GM18873 (cell line): ENCODE results near the gene CUL9.

Experiments used
- ATAC-seq: cut with Tn5 transposase; IDR thresholded peaks from one replicate; pipeline ENCODE4 v1.9.1; 2021; ENCODE audit warnings: mild to moderate bottlenecking, moderate library complexity, moderate number of reproducible peaks; ENCODE audit not compliant: unreplicated experiment, low FRiP score

The CUL9 gene

DNA sequence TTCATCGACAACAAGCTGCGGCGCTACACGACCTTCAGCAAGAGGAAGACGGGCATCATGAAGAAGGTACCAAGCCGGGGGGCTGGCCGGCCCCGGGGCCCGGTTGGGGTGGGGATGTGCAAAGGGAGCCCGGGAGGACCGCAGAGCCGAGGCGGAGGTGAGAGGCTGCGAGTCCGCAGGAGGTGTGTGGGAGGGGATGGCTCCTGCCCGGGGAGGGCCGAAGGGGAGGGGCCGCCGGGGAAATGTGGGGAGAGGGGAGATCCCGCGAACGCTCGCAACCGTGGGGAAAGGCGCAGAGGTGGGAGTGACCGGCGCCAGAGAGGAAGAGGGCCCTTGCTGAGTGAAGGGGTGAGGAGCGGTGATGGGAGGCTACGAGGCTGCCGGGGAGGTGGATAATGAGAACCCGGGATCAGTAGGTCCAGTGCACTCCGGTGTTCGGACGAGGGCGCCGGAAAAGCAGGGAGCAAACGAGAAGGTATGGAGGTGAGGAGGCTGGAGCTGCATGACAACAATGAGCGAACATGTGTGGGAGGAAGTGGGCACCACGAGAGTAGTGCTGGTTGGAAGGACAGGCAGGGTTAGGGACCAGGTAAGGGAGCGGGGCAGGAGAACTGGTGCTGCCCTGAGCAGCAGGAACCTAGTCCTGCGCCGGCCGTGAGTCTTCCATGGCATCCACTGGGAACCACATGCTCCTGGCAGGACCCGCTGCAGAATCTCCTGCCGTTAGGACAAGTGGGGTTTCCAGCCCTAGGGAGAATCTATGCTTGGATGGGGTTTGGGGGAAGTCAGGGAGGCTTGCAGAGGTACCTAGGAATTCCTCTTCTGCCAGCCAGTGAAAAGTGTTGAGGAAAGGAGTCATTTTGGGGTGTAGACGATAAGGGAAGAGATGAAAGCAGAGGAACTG lies 9.6 kb upstream of the CUL9 start:
- ATAC-seq: no peak

DNA sequence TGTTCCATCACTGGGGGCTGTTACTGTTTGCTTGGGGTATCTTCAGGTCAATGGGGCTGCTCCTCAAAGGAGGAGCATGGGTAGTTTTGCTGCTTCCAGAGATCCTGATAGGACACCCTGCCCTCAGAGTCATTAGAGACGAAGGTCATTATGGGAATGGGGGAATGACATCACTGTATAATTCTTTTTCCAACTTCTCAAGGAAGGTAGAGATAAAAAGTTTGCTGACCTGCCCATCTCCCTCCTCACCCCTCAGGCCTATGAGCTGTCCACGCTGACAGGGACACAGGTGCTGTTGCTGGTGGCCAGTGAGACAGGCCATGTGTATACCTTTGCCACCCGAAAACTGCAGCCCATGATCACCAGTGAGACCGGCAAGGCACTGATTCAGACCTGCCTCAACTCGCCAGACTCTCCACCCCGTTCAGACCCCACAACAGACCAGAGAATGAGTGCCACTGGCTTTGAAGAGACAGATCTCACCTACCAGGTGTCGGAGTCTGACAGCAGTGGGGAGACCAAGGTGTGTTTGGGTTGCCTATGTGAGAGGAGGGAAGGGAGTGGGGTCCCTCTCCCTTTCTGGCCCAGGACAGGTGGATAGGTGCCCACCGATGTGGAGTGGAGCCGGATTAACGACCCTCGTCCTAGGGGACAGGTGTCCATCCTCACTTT lies 8.3 kb upstream of the CUL9 start:
- no peak for ATAC-seq

DNA sequence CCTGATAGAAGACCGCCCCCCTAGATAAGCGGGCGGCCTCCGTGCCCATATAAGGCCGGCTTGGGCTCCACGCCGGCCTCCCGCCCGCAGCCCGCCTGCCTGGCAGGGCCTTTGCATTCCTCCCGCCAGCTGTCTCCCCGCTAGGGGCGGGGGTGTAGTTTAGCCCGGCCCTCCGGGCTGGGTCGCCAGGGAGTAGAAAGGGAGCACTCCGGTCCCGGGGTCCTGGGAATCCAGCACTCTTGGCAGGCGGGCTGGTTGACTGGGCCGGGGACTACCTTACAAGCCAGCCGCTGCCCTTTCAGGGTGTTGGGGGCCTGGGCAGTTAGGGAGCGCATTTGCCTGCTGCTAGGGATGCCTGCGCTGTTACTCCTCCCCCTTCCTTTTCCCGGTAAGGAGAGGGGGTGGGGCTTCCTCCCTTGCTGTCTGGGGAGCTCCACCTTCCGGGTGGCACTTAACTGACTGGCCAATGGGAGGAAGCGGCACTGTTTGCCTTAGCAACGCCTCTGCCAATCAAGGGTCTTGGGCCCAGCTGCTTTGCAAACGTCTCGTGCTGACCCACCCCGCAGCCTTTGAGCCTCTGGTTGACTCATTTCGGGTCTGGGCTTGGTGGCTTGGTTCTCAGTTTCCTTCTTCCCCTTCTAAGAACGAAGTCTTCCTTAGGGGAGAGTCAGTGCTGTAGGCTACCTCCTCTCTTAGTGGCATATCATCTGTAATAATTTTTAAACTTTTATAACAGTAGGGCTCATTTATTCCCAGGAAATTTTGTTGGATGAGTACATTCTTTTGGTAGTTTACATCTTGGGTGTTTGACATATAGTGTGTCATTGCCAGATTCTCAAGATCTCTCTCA lies 7.5 kb upstream of the CUL9 start:
- ATAC-seq: peak; percentile 76

DNA sequence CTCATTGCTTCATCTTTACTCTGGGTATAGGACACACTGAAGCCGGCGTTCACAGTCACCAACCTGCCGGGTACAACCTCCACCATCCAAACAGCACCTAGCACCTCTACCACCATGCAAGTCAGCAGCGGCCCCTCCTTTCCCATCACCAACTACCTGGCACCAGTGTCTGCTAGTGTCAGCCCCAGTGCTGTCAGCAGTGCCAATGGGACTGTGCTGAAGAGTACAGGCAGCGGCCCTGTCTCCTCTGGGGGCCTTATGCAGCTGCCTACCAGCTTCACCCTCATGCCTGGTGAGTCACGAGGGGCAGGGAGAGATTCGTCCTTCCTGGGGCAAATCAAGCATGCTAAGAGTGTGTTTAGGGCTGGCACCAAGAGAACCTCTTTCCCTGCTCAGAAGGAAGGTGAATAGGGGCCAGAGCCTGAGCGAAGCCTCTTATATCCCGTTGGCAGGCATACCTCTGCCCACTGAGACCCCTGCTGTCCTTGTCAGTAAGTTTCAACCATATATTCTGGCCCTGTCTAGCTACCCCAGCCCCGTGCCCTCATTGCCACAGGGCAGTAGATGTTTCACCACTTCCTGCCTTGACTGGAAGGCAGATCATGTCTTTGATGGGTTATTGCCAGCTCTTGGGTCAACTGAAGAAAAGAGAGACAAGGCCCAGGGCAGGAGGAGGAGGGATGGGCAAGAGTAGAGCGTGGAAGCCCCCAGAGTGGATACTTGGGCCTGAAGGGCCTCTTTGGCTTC lies 6.1 kb upstream of the CUL9 start:
- no peak for ATAC-seq

DNA sequence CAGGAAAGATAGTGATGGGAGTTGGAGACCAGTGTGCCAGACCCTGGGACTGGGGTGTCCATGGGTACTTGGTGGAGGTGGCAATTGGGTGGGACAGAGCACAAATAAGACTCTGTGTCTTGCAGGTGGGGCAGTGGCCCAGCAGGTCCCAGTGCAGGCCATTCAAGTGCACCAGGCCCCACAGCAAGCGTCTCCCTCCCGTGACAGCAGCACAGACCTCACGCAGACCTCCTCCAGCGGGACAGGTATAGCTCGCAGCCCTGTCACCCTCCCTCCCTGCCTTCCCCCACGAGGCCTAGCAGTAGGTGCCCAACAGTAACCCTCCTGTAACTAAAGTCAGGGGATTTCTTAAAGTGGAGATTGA lies 5.6 kb upstream of the CUL9 start:
- ATAC-seq: no peak

DNA sequence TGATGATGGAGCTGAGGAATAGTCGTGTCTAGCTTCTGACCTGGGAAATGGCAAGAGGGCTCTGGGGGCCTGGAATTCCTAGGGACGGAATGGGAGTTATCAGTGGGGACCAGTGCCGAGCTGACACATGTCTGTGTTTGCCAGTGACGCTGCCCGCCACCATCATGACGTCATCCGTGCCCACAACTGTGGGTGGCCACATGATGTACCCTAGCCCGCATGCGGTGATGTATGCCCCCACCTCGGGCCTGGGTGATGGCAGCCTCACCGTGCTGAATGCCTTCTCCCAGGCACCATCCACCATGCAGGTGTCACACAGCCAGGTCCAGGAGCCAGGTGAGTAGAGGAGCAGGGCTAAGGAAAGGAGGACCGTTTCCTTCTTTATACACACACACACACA lies 3.8 kb upstream of the CUL9 start:
- no peak for ATAC-seq

DNA sequence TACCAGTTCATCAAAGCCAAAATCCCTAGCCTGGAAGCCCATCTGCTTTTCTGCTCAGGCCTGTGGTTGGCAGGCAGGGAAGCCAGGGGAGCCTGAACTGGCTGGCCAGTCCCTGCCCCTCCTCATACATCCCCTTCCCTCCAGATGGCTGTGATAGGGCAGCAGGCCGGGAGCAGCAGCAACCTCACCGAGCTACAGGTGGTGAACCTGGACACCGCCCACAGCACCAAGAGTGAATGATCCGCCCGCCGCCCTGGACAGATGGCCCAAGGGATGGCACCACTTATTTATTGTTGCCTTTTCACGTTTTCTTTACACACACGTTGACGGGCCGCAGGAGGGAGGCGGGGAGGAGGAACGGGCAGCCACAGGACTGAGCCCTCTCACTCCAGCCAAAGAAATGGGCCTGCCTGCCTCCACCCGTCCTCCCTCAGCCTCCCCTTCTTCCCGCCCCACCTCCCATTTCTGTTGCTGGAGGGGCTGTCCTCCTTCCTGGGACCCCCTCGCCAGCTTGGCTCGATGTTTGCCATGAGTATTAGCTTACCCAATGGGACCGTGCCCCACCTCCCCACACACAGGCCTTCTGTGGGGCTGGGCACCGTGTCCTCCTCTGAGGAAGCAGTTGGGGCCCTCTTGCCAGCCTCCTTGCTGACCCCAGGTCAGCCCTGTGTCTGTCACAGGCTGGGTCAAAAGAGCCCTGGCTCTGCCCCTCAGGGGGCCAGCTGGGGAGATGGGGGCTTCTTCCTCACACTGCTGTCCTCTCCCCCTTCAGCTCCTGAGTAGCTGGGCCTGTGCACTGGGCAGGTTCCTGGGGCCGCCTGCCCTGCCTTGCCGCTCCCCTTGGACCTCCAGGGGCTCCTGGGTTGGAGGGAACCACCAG lies 2.8 kb upstream of the CUL9 start:
- no peak for ATAC-seq

DNA sequence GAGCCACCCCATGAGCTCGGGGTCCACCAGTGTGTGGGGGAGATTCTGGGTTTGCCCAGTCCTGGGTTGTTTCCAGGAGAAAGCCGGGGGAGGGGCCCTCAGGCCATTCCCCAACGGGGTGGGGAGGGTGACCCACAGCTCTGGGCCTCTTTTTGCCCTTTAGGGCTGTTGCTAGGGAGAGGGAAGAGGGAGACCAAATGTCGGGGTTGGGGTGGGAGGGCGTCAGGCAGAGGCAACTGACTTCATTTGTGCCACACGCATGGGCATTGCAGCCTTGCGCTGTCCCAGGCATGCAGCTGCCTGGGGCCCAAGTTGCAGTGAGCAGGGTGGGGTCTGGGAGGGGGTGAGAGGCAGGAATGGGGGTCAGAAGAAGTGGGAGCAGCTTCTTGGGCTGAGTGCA lies 1.9 kb upstream of the CUL9 start:
- no peak for ATAC-seq

DNA sequence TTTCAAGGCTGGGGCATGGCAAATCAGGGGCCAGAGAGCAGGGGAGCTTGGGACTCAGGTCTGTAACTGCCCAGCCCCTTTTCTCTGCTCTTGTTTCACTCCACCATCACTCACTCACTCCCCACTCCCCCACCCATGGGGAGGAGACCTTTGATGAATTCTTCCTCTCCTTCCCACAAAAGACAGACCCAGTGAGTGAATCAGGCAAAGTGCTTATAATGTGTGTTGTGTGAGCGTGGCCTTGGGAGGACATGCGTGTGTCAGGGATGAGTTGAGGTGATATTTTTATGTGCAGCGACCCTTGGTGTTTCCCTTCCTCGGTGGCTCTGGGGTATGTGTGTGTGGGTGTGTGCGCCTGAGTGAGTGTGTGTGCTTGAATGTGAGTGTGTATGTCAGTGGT lies 1.0 kb upstream of the CUL9 start:
- ATAC-seq: no peak

DNA sequence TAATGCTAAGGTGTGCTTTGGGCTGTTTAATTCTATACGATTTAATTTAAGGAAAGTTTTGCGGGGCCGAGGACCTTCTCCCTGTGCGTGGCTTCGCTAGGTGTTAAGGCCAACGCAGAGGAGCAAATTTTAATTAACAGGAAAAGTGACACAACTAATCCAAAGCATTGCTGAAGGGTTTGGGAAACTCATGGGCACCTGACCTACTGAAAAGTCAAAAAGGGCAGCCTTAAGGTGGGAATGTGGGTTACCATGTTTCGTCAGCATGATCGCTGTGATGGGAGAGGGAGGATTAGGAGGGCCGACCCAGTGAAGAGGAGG lies 415 bp upstream of the CUL9 start:
- ATAC-seq: no peak

DNA sequence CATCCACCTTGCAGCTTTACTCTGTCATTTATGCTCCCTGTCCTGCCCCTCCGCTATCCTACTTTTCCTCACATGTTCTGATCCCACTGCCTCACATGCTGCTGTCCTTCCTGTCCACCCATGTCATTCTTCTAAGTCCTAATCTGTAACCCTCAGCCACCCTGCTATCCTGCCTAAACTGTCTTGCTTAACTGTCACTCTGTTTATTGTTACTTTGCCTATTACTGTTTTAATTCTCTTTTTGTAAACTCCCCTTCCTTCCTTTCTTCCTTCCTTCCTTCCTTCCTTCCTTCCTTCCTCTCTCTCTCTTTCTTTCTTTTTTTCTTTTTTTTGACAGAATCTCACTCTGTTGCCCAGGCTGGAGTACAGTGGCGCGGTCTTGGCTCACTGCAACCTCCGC lies 1.4 kb downstream of the CUL9 start:
- no peak for ATAC-seq

DNA sequence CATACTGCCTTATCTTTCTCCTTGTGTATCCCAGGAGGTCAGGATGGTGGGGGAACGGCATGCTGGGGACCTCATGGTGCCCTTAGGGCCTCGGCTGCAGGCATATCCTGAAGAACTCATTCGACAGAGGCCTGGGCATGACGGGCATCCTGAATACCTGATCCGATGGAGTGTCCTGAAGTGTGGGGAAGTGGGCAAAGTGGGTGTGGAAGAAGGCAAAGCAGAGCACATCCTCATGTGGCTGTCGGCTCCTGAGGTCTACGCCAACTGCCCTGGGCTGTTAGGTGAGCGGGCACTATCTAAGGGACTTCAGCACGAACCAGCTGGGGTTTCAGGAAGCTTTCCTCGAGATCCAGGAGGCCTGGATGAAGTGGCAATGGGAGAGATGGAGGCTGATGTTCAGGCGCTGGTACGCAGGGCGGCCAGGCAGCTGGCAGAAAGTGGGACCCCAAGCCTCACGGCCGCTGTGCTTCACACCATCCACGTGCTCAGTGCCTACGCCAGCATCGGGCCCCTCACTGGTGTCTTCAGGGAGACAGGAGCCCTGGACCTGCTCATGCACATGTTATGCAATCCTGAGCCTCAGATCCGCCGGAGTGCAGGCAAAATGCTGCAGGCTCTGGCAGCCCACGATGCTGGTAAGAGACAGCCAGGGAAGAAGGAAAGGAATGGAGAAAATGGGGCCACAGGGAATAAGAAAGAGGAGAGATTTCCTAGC lies 2.4 kb downstream of the CUL9 start:
- ATAC-seq: no peak

DNA sequence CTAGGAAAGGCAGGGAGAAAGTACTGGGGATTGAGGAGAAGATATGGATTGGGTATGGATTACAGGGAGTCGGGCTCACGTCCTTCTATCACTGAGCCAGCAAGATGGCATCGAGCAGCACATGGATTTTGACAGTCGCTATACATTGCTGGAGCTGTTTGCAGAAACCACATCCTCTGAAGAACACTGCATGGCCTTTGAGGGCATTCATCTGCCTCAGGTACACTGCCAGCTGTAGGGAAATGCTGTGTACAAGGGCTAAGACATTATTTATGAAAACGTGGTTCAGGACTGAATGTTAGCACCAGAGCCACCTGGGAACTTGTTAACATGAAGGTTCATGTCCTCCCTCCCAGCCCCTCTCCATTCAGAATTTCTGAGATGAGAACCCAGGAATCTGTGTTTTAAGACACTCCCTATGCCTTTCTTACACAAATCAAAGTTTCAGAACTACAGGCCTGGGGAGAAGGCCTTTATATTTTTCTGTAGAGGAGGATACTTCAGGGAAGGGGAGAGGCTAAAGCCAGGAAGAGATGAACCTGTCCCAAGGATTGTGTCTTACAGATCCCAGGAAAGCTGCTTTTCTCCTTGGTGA lies 3.5 kb downstream of the CUL9 start:
- ATAC-seq: no peak

DNA sequence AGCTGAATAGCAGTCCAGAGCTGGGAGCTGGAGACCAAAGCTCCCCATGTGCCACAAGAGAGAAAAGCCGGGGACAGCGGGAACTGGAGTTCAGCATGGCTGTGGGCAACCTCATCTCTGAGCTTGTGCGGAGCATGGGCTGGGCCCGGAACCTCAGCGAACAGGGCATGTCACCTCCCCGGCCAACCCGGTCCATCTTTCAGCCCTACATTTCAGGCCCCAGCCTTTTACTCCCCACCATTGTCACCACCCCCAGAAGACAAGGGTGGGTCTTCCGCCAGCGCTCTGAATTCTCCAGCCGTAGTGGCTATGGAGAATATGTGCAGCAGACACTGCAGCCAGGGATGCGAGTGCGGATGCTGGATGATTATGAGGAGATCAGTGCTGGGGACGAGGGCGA lies 4.0 kb downstream of the CUL9 start:
- ATAC-seq: no peak

DNA sequence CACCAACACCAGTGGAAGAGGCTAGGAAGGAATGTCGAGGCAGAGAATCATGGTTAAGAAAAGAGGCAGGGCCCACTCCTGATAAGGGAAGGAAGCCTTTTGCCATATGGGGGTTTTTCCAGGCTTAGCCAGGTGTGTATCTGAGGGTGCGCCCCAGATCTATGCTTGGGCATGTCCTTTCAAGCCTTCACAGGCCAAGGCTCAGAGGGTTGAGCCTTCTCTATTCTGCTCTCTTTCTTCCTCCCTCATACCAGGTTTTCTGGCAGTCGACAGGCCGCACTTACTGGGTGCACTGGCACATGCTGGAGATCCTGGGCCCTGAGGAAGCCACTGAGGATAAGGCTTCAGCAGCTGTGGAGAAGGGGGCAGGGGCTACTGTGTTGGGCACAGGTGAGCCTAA lies 4.7 kb downstream of the CUL9 start:
- ATAC-seq: no peak

DNA sequence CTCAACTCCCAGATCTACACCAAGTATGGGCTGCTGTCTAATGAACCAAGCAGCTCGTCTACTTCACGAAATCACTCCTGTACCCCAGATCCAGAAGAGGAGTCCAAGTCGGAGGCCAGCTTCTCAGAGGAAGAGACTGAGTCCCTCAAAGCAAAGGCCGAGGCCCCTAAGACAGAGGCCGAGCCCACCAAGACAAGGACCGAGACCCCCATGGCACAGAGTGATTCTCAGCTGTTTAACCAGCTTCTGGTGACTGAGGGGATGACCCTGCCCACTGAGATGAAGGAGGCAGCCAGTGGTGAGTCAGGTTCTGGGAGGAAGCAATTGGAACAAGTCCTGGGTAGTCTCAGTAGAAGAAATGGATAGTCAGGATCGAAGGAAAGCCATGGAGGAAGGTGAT lies 5.8 kb downstream of the CUL9 start:
- no peak for ATAC-seq

DNA sequence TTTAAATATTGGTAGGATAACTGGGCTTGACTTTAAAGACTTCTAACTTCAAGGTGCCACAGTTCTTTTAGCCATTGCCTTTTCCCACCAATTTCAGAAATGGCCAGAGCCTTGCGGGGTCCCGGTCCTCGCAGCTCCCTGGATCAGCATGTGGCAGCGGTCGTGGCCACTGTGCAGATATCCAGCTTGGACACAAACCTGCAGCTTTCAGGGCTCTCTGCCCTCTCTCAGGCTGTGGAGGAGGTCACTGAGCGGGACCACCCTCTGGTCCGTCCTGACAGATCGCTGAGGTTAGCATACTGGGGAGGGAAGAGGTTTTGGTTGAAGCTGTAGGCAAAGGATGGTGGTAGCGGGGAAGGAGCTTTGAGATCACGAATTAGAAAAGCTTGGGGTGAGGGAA lies 6.4 kb downstream of the CUL9 start:
- no peak for ATAC-seq

DNA sequence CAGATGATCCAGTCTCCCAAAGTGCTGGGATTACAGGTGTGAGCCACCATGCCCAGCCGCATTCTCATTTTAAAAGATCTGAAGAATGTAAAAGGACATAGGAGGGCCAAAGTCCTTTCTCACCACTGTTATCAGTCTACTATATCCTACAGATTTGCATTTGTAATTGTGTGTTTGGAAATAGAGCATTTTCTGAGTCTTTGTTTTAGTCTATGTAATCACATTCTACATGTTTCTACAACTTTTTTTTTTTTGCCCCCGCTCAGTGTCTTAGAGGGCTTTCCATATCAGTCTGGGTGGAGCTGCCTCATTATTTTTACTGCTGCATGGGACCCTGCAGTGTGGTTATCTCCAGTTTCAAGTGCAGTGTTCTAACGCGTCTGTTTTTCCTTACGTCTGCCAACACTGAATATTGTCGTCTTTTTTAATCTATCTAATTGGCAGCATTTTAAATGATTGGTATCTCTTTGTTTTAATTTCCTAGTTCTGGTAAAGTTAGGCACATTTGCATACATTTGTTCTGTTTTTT lies 7.8 kb downstream of the CUL9 start:
- ATAC-seq: no peak

DNA sequence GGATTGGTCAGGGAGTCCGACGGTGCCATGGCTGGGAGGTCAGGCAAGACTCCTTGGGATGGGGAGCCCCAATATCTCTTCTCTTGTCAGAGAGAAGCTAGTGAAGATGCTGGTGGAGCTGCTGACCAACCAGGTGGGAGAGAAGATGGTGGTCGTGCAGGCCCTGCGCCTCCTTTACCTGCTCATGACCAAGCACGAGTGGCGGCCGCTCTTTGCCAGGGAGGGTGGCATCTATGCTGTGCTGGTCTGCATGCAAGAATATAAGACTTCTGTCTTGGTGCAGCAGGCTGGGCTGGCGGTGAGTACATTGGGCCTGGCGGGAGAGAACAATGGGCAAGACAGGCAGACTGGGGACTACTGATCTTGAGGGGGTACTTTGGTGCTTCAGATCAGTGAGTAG lies 10.9 kb downstream of the CUL9 start:
- no peak for ATAC-seq
